GM12875 (cell line): ENCODE data around the gene LILRA1.
"Not testable (repeated sequence)": the region's sequence is repeated elsewhere in the genome, so short reads cannot be mapped to it uniquely, and the experiment has no call there.

Experiments
- H3K4me3 ChIP-seq: one replicate; pipeline ENCODE4 v1.5.1; 2011; ENCODE audit warnings: low read depth, low read length, control low read depth
- TF ChIP-seq, protein P1 (sequence below): IDR thresholded peaks from 2 replicates; pipeline ENCODE4 v1.5.1; 2011; ENCODE audit warnings: low read depth, mild to moderate bottlenecking, control low read depth, inconsistent platforms, low read length, moderate library complexity, borderline replicate concordance; ENCODE audit not compliant: insufficient read depth

LILRA1 gene

DNA sequence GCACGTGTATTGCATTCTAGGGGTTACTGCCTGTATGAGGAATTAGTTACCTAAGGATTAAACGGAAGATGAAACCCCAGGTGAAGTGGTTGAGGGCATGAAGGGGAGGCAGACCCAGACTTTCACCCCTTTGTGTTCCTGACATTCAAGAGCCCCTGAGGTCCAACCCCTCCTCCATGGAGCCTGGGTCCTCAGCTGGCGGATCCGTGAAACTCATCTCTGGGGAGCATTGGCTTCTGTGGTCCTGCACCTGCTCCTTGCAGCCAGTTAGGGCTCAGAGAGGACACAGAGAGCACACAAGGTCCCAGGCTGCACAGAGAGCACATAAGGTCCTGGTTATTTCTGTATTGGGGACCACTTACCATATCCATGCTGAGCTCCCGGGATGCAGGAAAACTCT is 7.0 kb upstream of the LILRA1 start:
- TF ChIP-seq, protein P1, sequence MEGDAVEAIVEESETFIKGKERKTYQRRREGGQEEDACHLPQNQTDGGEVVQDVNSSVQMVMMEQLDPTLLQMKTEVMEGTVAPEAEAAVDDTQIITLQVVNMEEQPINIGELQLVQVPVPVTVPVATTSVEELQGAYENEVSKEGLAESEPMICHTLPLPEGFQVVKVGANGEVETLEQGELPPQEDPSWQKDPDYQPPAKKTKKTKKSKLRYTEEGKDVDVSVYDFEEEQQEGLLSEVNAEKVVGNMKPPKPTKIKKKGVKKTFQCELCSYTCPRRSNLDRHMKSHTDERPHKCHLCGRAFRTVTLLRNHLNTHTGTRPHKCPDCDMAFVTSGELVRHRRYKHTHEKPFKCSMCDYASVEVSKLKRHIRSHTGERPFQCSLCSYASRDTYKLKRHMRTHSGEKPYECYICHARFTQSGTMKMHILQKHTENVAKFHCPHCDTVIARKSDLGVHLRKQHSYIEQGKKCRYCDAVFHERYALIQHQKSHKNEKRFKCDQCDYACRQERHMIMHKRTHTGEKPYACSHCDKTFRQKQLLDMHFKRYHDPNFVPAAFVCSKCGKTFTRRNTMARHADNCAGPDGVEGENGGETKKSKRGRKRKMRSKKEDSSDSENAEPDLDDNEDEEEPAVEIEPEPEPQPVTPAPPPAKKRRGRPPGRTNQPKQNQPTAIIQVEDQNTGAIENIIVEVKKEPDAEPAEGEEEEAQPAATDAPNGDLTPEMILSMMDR, result no peak

DNA sequence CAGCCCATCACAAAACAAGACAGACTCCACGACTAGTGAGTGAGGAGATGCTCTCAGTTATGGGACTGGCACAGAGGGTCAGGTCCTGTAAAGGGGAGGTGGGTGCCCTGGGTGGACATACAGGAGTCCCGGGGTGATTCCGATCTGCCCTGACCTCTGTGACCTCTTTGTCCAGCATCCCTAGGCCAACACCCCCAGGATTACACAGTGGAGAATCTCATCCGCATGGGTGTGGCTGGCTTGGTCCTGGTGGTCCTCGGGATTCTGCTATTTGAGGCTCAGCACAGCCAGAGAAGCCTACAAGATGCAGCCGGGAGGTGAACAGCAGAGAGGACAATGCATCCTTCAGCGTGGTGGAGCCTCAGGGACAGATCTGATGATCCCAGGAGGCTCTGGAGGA is 6.4 kb upstream of the LILRA1 start:
- H3K4me3 ChIP-seq, result no peak overlapping the region
- TF ChIP-seq, protein P1, result no peak

More for the DNA sequence above, 7.0 kb upstream of the LILRA1 start:
- H3K4me3 ChIP-seq, result no peak overlapping the region

DNA sequence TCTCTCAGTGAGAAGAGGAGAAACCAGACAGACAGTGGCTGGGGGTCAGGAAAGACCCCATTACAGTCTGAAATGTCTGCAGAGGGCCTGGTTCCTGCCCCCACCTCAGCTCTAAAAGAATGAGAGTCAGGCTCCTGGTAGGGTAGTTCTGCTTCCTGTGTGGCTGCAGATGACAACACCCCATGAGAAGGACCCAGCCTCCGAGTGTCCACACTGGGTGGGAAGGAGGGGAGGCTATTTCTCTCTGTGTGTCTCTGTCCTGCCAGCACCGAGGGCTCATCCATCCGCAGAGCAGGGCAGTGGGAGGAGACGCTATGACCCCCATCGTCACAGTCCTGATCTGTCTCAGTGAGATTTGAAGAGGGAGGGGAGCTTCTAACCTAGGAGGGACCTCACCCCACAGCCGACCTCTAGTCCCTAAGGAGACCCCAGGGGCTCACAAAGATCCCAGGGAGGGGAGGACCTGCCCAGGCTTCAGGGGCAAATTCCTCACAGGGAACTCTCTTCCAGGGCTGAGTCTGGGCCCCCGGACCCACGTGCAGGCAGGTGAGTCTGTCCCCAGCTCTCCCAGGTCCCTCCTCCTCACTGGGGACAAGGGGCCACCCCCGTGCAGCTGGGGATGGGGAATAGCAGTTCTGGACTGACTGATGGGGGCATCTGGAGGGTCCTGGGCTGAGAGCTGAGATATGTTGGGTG is 647 bp downstream of the LILRA1 start:
- H3K4me3 ChIP-seq, result not testable (repeated sequence)

- no peak overlapping the region for H3K4me3 ChIP-seq
- TF ChIP-seq, protein P1, result no peak
These were observed 1.3 kb downstream of the LILRA1 start for GRCh38 chr19:54594737-54595136.

DNA sequence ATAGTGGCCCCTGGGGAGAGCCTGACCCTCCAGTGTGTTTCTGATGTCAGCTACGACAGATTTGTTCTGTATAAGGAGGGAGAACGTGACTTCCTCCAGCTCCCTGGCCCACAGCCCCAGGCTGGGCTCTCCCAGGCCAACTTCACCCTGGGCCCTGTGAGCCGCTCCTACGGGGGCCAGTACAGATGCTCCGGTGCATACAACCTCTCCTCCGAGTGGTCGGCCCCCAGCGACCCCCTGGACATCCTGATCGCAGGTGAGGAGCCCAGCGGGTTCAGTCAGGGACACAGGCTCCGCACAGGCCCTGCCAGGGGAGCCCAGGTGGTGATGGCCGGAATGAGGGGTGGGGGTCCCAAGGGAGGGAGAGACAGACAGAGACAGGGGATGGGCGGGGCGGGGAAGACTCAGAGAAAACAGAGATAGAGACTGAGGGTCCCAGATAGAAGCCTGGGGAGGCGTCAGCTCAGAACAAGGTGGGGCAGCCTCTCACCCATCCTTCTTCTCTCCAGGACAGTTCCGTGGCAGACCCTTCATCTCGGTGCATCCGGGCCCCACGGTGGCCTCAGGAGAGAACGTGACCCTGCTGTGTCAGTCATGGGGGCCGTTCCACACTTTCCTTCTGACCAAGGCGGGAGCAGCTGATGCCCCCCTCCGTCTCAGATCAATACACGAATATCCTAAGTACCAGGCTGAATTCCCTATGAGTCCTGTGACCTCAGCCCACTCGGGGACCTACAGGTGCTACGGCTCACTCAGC is 2.4 kb downstream of the LILRA1 start:
- H3K4me3 ChIP-seq, result not testable (repeated sequence)

GRCh38 chr19:54600212-54600611 is 6.8 kb downstream of the LILRA1 start:
- H3K4me3 ChIP-seq, result no peak overlapping the region
- TF ChIP-seq, protein P1, result no peak

- no peak overlapping the region for H3K4me3 ChIP-seq
- TF ChIP-seq, protein P1, result no peak
These were observed 12.8 kb downstream of the LILRA1 start for GRCh38 chr19:54606230-54606629.
